Hepatocyte (in vitro differentiated cells): ENCODE data around the gene KRTAP10-8. TPM values are rescaled to one million over a fixed set of nuclear protein-coding genes. Genes with fewer than 3 reads are reported as not detected.
"Not testable (repeated sequence)": the region's sequence is repeated elsewhere in the genome, so short reads cannot be mapped to it uniquely, and the experiment has no call there.

Experiments
- DNase-seq: peaks from one replicate; pipeline ENCODE4 v3.0.0-alpha.2; 2016; ENCODE audit warnings: low spot score
- H2AFZ ChIP-seq: fragments of 200-600 bp; sonication (generic); 2 replicates; pipeline ENCODE4 v1.6.0; 2016; ENCODE audit warnings: antibody characterized with exemption, mild to moderate bottlenecking
- H3K27ac ChIP-seq: fragments of 200-600 bp; sonication (generic); 2 replicates; pipeline ENCODE4 v1.5.1; 2016; ENCODE audit warnings: mild to moderate bottlenecking
- H3K27me3 ChIP-seq: fragments of 200-600 bp; sonication (generic); 2 replicates; pipeline ENCODE4 v1.6.1; 2016
- H3K36me3 ChIP-seq: fragments of 200-600 bp; sonication (generic); replicated peaks from 2 replicates; pipeline ENCODE4 v1.5.1; 2016; ENCODE audit warnings: low read depth; ENCODE audit not compliant: insufficient read depth
- H3K4me1 ChIP-seq: fragments of 200-600 bp; sonication (generic); 2 replicates; pipeline ENCODE4 v1.5.1; 2016; ENCODE audit warnings: mild to moderate bottlenecking, moderate library complexity; ENCODE audit not compliant: insufficient read depth
- H3K4me2 ChIP-seq: fragments of 200-600 bp; sonication (generic); 2 replicates; pipeline ENCODE4 v1.6.0; 2016
- H3K4me3 ChIP-seq: fragments of 200-600 bp; sonication (generic); 2 replicates; pipeline ENCODE4 v1.5.1; 2016; ENCODE audit warnings: mild to moderate bottlenecking
- H3K79me2 ChIP-seq: fragments of 200-600 bp; sonication (generic); 2 replicates; pipeline ENCODE4 v1.6.0; 2017; ENCODE audit warnings: mild to moderate bottlenecking
- H3K9me2 ChIP-seq: fragments of 200-600 bp; sonication (generic); replicated peaks from 2 replicates; pipeline ENCODE4 v1.6.0; 2017; ENCODE audit warnings: mild to moderate bottlenecking; ENCODE audit not compliant: insufficient read depth
- H3K9me3 ChIP-seq: fragments of 200-600 bp; sonication (generic); 2 replicates; pipeline ENCODE4 v1.5.1; 2016; ENCODE audit warnings: low read depth, mild to moderate bottlenecking
- H4K20me1 ChIP-seq: fragments of 200-600 bp; sonication (generic); 2 replicates; pipeline ENCODE4 v1.6.0; 2016; ENCODE audit warnings: mild to moderate bottlenecking; ENCODE audit not compliant: insufficient read depth, poor library complexity, severe bottlenecking
- CTCF ChIP-seq: fragments of 200-600 bp; sonication (generic); IDR thresholded peaks from 2 replicates; pipeline ENCODE4 v1.5.1; 2016; ENCODE audit warnings: antibody characterized with exemption, mild to moderate bottlenecking; ENCODE audit not compliant: poor library complexity
- EZH2 ChIP-seq: fragments of 200-600 bp; sonication (generic); IDR thresholded peaks from 2 replicates; pipeline ENCODE4 v1.6.1; 2016; ENCODE audit warnings: antibody characterized with exemption, mild to moderate bottlenecking, borderline replicate concordance
- EZH2phosphoT487 ChIP-seq: fragments of 200-600 bp; sonication (generic); IDR thresholded peaks from one replicate; pipeline ENCODE4 v1.6.1; 2018; ENCODE audit warnings: antibody characterized with exemption, mild to moderate bottlenecking, low read depth, moderate library complexity; ENCODE audit not compliant: unreplicated experiment, severe bottlenecking
- WGBS: methylation state at CpG from one replicate; pipeline ENCODE4 v1.1.6; 2016; ENCODE audit warnings: low lambda C conversion rate; ENCODE audit errors: missing lambda C conversion rate; 5-methylcytosine and 5-hydroxymethylcytosine counted together
- polyA plus RNA-seq: library from polyadenylated mRNA; unstranded; fragments of >200 nt; fragmentation: Nextera tagmentation; extraction: Ambion mirVana; gene quantifications from 2 replicates; pipeline ENCODE4 v1.2.1, GENCODE V29; 2016
- total RNA-seq: library from RNA; depleted of rRNA; stranded (reverse); fragments of >200 nt; gene quantifications from 2 replicates; pipeline ENCODE4 v1.2.3, GENCODE V29; 2014

The KRTAP10-8 gene
- total and polyA plus RNA-seq, 2 experiments from 2014 or later = not detected

GRCh38 chr21:44625756-44626155 lies 13.9 kb downstream of the KRTAP10-8 start:
- no peak overlapping the region for H2AFZ ChIP-seq
- H4K20me1 ChIP-seq = no peaks in the 10 kb centered on the region
- DNase-seq = no peak
- H3K27ac ChIP-seq = no peak overlapping the region
- H3K79me2 ChIP-seq = no peaks in the 10 kb centered on the region
- H3K4me1 ChIP-seq = no peaks in the 10 kb centered on the region
- TF ChIP-seq EZH2phosphoT487 = no peak
- no peak for TF ChIP-seq EZH2
- TF ChIP-seq CTCF = no peak
- H3K9me3 ChIP-seq = no peaks in the 10 kb centered on the region
- no peak overlapping the region for H3K4me2 ChIP-seq
- H3K9me2 ChIP-seq = no peaks in the 10 kb centered on the region
- no peaks in the 10 kb centered on the region for H3K27me3 ChIP-seq
- WGBS = 98% methylated on average over 7 of the region's 7 CpGs
- H3K4me3 ChIP-seq = no peak overlapping the region
- no peaks in the 10 kb centered on the region for H3K36me3 ChIP-seq

GRCh38 chr21:44626262-44626661 lies 14.4 kb downstream of the KRTAP10-8 start:
- no peak overlapping the region for H3K4me2 ChIP-seq
- H3K4me3 ChIP-seq = no peak overlapping the region
- H3K9me2 ChIP-seq = no peaks in the 10 kb centered on the region
- DNase-seq = no peak
- no peaks in the 10 kb centered on the region for H3K27me3 ChIP-seq
- no peak overlapping the region for H3K27ac ChIP-seq
- no peaks in the 10 kb centered on the region for H4K20me1 ChIP-seq
- no peak for TF ChIP-seq CTCF
- TF ChIP-seq EZH2phosphoT487 = no peak
- no peak for TF ChIP-seq EZH2
- 88% methylated on average over 9 of the region's 10 CpGs for WGBS
- no peaks in the 10 kb centered on the region for H3K36me3 ChIP-seq
- no peaks in the 10 kb centered on the region for H3K9me3 ChIP-seq
- H2AFZ ChIP-seq = no peak overlapping the region
- no peaks in the 10 kb centered on the region for H3K4me1 ChIP-seq
- no peaks in the 10 kb centered on the region for H3K79me2 ChIP-seq

GRCh38 chr21:44626673-44627143 lies 14.8 kb downstream of the KRTAP10-8 start, which contains the start of gene KRTAP10-9:
Gene KRTAP10-9, plus strand, starts transcription at chr21:44627093. Its CDS starts 79 bp downstream, at chr21:44627172.
- H3K9me2 ChIP-seq = no peaks in the 10 kb centered on the region
- H2AFZ ChIP-seq = no peak within 1 kb of the TSS
- DNase-seq = no peak
- H3K27ac ChIP-seq = no peak within 1 kb of the TSS
- H4K20me1 ChIP-seq = no peaks in the 10 kb centered on the region
- H3K4me2 ChIP-seq = no peak within 1 kb of the TSS
- H3K9me3 ChIP-seq = no peaks in the 10 kb centered on the region
- H3K79me2 ChIP-seq = no peaks in the 10 kb centered on the region
- WGBS = 78% methylated on average over 7 of the region's 7 CpGs
- H3K27me3 ChIP-seq = no peaks in the 10 kb centered on the region
- H3K4me3 ChIP-seq = no peak within 1 kb of the TSS
- no peaks in the 10 kb centered on the region for H3K36me3 ChIP-seq
- TF ChIP-seq CTCF = no peak
- TF ChIP-seq EZH2phosphoT487 = no peak
- TF ChIP-seq EZH2 = no peak
- no peaks in the 10 kb centered on the region for H3K4me1 ChIP-seq

GRCh38 chr21:44627181-44627822 lies 15.4 kb downstream of the KRTAP10-8 start:
- H2AFZ ChIP-seq, H3K27me3 ChIP-seq, H3K4me2 ChIP-seq, H3K9me2 ChIP-seq, H3K79me2 ChIP-seq, H3K9me3 ChIP-seq, H3K4me3 ChIP-seq, DNase-seq, H3K27ac ChIP-seq, H3K4me1 ChIP-seq, H4K20me1 ChIP-seq, H3K36me3 ChIP-seq: not testable (repeated sequence)
- 94% methylated on average over 20 of the region's 20 CpGs for WGBS

- H3K27me3 ChIP-seq, H3K9me3 ChIP-seq: not testable (repeated sequence)
- WGBS = 82% methylated on average over 12 of the region's 15 CpGs
Measured at GRCh38 chr21:44627831-44628233, 16.0 kb downstream of the KRTAP10-8 start.

More at GRCh38 chr21:44627831-44628233, 16.0 kb downstream of the KRTAP10-8 start:
- H3K27ac ChIP-seq, H3K36me3 ChIP-seq, H3K79me2 ChIP-seq, H4K20me1 ChIP-seq, H3K4me2 ChIP-seq, H3K4me1 ChIP-seq, H3K4me3 ChIP-seq, H2AFZ ChIP-seq, DNase-seq, H3K9me2 ChIP-seq: not testable (repeated sequence)
